ENCODE measurements around the gene TSC2. TPM values are rescaled to one million over a fixed set of nuclear protein-coding genes. Genes with fewer than 3 reads are reported as not detected.

Gene TSC2
- total RNA-seq (ENCODE audit: unreplicated experiment): 215 TPM
- long read RNA-seq, full-length matches to known transcripts: 3 of 17 reads
- long read RNA-seq, partial matches to known transcripts: 5 of 17 reads
- long read RNA-seq, other reads (novel, unspliced or antisense): 9 of 17 reads

DNA sequence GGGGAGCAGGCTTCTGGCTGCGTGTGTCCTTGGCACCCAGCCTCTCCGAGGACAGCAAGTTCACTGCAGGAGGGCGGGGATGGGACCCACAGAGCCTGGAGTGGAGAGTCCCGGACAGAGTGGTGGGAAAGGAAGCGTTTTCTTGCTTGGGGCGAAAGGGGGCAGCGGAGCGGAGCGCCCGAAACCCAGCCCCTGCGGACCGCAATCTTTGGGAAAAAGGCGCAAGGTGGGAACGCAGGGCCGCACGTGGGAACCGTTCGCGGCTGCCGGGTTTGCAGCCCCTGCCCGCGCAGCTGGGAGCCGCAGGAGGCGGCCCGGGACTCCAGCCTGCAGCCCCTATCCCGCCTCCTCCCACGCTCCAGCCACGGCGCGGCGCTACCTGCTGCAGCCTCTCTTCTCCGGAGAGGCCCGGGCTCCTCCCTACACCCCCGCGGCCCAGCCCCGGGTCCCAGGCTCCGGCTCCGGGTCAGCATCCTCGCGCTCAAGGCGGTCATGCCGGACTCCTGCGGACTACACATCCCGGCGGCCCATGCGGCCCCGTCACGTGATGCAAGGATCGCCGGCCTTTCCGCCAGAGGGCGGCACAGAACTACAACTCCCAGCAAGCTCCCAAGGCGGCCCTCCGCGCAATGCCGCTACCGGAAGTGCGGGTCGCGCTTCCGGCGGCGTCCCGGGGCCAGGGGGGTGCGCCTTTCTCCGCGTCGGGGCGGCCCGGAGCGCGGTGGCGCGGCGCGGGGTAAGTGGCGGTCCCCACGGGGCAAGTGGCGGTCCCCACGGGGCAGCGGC lies at the start of gene TSC2, which contains the start of gene NTHL1:
TSS of gene TSC2 (plus strand) at position 656 of the 786 bp plus-strand sequence. CDS start 631 bp downstream, outside the sequence.
TSS of gene NTHL1 (minus strand) at position 505 of the 786 bp plus-strand sequence. CDS start at position 494, 11 bp downstream.
- peaks cover 13% of the 10 kb centered on the region for H3K9me3 Mint-ChIP-seq (ENCODE audit: unreplicated experiment)
- peaks cover 2% of the 10 kb centered on the region for H3K27me3 Mint-ChIP-seq (ENCODE audit: unreplicated experiment)
- peaks cover 9% of the 10 kb centered on the region for H3K4me1 Mint-ChIP-seq (ENCODE audit: low read depth, unreplicated experiment)
- DNase-seq: peak; percentile 97
- H3K4me3 Mint-ChIP-seq (ENCODE audit: unreplicated experiment): peak within 1 kb of the TSS; percentile 92
- TF ChIP-seq, protein P1, sequence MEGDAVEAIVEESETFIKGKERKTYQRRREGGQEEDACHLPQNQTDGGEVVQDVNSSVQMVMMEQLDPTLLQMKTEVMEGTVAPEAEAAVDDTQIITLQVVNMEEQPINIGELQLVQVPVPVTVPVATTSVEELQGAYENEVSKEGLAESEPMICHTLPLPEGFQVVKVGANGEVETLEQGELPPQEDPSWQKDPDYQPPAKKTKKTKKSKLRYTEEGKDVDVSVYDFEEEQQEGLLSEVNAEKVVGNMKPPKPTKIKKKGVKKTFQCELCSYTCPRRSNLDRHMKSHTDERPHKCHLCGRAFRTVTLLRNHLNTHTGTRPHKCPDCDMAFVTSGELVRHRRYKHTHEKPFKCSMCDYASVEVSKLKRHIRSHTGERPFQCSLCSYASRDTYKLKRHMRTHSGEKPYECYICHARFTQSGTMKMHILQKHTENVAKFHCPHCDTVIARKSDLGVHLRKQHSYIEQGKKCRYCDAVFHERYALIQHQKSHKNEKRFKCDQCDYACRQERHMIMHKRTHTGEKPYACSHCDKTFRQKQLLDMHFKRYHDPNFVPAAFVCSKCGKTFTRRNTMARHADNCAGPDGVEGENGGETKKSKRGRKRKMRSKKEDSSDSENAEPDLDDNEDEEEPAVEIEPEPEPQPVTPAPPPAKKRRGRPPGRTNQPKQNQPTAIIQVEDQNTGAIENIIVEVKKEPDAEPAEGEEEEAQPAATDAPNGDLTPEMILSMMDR (IDR thresholded peaks at IDR 0.05; ENCODE audit: partially characterized antibody, unreplicated experiment): peak; percentile 64
- no peak within 1 kb of the TSS for H3K27ac Mint-ChIP-seq (ENCODE audit: unreplicated experiment)
- no peaks in the 10 kb centered on the region for H3K36me3 Mint-ChIP-seq (ENCODE audit: unreplicated experiment)

- H3K4me3 Mint-ChIP-seq (ENCODE audit: unreplicated experiment): no peak overlapping the region
- H3K9me3 Mint-ChIP-seq (ENCODE audit: unreplicated experiment): peaks cover 13% of the 10 kb centered on the region
- H3K4me1 Mint-ChIP-seq (ENCODE audit: low read depth, unreplicated experiment): no peaks in the 10 kb centered on the region
- no peaks in the 10 kb centered on the region for H3K36me3 Mint-ChIP-seq (ENCODE audit: unreplicated experiment)
- H3K27ac Mint-ChIP-seq (ENCODE audit: unreplicated experiment): no peak overlapping the region
- TF ChIP-seq, protein P1 (IDR thresholded peaks at IDR 0.05; ENCODE audit: partially characterized antibody, unreplicated experiment): no peak
- H3K27me3 Mint-ChIP-seq (ENCODE audit: unreplicated experiment): peaks cover 7% of the 10 kb centered on the region
- DNase-seq: no peak
Observed at GRCh38 chr16:1998360-1998835, 49.4 kb upstream of the TSC2 start.

- peaks cover 6% of the 10 kb centered on the region for H3K27me3 Mint-ChIP-seq (ENCODE audit: unreplicated experiment)
- no peak overlapping the region for H3K27ac Mint-ChIP-seq (ENCODE audit: unreplicated experiment)
- H3K36me3 Mint-ChIP-seq (ENCODE audit: unreplicated experiment): no peaks in the 10 kb centered on the region
- TF ChIP-seq, protein P1 (IDR thresholded peaks at IDR 0.05; ENCODE audit: partially characterized antibody, unreplicated experiment): no peak
- H3K4me3 Mint-ChIP-seq (ENCODE audit: unreplicated experiment): no peak overlapping the region
- H3K9me3 Mint-ChIP-seq (ENCODE audit: unreplicated experiment): peaks cover 9% of the 10 kb centered on the region
- H3K4me1 Mint-ChIP-seq (ENCODE audit: low read depth, unreplicated experiment): no peaks in the 10 kb centered on the region
- no peak for DNase-seq
Observed at GRCh38 chr16:1998852-1999801, 48.7 kb upstream of the TSC2 start.

- no peak overlapping the region for H3K27ac Mint-ChIP-seq (ENCODE audit: unreplicated experiment)
- no peak for DNase-seq
- no peaks in the 10 kb centered on the region for H3K4me1 Mint-ChIP-seq (ENCODE audit: low read depth, unreplicated experiment)
- H3K27me3 Mint-ChIP-seq (ENCODE audit: unreplicated experiment): peaks cover 8% of the 10 kb centered on the region
- no peak overlapping the region for H3K4me3 Mint-ChIP-seq (ENCODE audit: unreplicated experiment)
- H3K36me3 Mint-ChIP-seq (ENCODE audit: unreplicated experiment): no peaks in the 10 kb centered on the region
- TF ChIP-seq, protein P1 (IDR thresholded peaks at IDR 0.05; ENCODE audit: partially characterized antibody, unreplicated experiment): no peak
- H3K9me3 Mint-ChIP-seq (ENCODE audit: unreplicated experiment): peaks cover 8% of the 10 kb centered on the region
Observed at GRCh38 chr16:1999866-2000514, 47.8 kb upstream of the TSC2 start.

Measured in glutamatergic neuron (in vitro differentiated cells).